ENCODE results near the gene ADAMTS4.

ADAMTS4 gene

DNA sequence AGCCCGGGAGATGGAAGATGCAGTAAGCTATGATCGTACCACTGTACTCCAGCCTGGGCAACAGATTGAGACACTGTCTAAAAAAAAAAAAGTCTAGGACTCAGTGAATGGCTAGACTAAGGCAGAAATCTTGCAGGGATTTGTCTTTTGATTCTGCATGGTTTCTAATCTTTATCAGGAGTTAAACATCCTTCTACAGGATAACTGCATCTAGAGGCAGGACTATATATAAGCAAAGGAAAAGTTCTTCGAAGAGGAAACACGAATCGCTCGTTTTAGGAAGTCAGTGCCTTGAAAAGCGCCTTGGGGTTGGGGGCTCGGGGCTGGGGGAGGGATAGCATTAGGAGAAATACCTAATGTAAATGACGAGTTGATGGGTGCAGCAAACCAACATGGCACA, 45.7 kb downstream of the ADAMTS4 start:
- DNase-seq (ENCODE audit: low spot score) = no peak

DNA sequence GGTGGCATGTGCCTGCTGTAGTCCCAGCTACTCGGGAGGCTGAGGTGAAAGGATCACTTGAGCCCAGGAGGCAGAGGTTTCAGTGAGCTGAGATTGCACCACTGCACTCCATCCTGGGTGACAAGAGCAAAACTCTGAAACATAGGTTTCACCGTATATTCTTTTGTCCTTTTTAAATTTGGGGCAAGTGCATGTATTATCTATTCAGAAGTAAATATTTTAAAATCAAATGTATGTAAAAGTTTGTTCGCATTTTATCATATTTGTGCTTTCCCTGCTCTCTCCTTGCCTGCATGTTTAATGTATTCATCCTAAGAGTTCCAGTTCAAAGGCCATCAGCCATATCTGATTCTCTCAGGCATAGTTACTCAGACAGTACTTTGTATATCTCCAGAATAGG, 53.0 kb downstream of the ADAMTS4 start:
- no peak for DNase-seq (ENCODE audit: low spot score)

DNA sequence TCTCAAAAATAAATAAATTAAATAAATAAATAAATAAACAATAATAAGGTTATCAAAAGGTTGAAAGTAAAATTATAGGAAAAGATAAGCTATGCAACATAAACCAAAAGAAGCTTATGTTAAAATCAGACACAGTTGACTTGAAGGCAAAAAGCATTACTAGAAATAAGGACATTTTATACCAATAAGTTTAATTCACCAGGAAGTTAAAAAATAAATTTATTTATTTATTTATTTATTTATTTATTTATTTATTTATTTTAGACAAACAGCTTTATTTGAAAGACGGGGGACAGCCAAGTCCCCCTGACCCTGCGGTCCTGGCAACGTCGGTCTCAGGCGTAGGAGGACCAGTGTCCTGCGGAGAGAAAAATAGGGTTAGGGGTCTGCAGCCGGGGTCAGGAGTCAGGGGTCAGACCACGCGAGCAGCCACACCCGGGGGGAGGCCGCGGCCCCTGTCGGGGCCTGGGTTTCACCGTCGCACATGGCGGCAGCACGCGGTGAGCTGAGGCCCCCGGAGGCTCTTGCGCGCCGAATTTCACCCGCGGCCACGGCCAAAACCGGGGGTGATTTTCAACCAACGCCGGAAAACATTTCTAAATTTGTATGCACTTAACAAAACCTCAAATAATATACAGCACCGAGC, 58.0 kb downstream of the ADAMTS4 start:
- no peak for DNase-seq (ENCODE audit: low spot score)

DNA sequence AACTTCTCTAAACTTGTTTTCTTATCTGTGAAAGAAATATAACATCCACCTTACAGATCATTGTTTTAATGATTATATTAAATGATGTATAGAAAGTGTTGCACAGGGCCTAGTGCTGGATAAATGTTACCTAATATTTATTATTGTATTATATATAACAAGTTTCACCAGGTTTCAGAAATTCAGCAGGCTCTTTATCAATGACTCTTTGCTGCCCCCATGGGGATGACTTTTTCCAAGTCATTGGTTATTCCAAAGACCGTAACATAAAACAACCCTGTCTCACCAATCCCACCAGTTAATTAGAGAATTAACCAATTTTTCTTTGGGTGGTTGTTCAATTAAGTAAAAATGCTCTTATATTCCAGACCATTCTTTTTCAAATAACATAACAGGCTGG, 59.1 kb downstream of the ADAMTS4 start:
- peak; percentile 63 for DNase-seq (ENCODE audit: low spot score)

- no peak for DNase-seq (ENCODE audit: low spot score)
Observed at GRCh38 chr1:161138431-161138830, 60.4 kb downstream of the ADAMTS4 start.

GRCh38 chr1:161137881-161138280, 61.0 kb downstream of the ADAMTS4 start:
- DNase-seq (ENCODE audit: low spot score) = no peak
